ENCODE data around the gene ST7.

Gene ST7

DNA sequence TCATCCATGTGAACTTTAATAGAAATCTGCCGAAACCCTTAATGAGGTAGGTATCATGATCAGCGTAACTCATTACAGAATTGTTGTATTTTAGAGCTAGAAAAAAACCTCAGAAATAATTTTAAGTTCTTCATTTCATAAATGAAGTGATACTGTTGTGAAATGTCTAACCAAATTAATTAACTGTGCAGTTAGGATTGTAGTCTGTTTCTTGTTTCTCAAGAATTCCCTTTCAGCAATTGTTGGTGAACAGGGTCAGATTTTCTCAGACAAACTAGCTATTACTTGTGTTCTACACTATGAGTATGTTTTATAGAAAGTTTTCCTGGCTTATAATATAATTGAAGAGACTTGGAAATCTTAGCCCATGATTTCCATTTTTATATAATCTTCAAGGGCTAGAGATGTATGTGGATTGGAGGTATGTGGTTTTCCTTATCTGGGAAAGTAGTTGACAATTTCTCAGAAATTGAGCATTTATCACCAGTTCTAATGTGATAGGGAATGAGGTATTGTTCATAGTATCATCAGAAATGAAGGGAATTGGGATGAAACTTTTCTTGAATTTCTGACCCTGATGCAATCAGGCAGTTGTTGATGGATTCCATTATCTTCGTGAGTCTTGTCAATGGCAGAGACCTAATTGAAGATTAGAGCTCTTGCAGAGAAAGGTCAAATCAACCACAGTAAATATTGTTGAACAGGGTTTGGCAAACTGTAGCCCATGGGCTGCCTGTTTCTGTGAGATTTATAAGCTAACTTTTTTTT, 55.0 kb downstream of the ST7 start:
- DNase-seq, result no peak

DNA sequence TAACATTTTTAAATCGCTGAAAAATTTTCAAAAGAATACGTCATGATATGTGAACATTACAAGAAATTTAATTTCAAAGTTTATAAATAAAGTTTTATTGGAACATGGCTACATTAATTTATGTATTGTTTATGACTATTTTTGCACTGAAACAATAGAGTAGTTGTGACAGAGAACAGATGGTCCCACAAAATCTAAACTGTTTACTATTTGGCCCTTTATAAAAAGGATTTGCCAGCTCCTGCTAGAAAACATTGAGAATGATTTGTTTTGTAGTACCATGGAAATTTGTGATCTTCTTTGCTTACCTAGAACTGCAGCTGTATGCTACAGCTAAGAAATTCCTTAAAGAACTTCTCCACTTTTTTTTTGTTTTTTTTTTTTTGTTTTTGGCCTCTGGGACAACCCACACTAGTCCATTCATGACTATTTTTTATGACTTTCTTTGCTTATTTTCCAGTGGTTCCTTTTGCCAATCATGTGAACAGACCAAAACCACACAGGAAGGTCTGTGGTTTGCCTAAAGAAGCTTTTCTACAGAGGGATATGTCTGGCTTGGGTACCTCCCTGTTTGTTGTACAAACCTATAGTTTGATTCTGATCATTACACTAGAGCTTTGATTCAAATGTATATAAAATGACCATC, 55.7 kb downstream of the ST7 start:
- DNase-seq, result no peak

DNA sequence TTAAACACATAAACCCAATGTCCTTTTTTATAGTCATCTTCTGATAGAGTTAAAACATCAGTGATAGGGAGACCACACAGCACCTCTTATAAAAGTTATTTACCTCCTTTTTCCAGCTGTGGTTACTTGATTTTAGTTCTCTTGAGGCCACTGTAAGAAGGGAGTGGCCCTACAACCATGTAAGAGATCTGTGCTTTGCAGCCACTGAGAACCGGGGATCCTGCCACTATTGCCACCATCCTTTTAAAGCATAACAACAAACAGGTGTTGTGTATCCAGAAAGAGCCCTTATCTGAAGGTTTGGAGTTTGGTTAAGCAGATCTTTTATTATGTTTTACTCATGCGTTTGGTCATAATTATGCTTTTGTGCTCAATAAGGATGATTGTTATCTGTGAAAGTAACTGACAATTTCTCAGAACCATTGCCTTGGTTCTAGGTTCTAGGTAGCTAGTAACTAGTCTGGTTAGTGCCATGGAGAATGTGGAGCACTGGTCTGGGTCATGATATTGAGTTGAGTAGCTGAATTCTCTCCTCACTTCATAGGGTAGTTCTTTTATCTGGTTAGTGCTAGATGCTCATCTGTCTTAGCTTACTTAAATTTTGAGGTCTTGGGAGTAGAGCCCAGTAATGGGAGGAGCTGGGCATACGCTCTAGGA, 56.5 kb downstream of the ST7 start:
- no peak for DNase-seq

DNA sequence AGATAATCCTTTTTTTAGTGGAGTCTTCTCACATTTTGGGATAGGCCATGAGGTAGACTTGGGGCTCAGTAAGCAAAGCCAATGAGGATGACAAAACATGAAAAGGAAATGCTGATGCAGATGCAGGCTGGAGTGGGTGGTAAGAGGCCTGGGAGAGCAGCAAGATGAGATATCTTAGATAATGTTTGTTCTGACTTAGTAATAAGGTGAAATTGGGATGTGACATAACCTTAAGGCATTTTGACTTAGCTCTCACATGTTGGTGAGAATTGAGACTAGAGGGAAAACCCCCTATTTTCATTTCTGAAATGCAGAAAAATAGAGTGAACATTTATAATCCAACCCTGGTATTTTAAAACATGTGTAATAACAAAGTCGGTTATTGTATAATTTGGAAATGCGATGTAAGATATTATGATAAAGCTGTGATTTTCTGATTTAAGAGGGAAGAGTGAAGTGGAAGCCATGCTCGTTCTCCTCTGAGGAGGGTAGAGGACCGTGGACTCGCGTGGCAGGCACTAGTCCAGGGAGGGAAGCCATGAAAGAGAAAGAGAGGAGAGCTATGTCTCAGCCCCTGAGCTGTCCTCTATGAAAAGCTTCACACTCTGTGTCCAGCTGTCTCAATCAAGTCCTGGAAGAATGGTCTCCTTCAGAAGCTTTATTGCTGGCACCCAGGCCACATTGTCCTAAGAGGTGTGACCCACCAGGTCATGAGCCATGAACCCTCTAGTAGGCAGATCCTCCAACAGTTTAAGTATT, 57.3 kb downstream of the ST7 start:
- no peak for DNase-seq

DNA sequence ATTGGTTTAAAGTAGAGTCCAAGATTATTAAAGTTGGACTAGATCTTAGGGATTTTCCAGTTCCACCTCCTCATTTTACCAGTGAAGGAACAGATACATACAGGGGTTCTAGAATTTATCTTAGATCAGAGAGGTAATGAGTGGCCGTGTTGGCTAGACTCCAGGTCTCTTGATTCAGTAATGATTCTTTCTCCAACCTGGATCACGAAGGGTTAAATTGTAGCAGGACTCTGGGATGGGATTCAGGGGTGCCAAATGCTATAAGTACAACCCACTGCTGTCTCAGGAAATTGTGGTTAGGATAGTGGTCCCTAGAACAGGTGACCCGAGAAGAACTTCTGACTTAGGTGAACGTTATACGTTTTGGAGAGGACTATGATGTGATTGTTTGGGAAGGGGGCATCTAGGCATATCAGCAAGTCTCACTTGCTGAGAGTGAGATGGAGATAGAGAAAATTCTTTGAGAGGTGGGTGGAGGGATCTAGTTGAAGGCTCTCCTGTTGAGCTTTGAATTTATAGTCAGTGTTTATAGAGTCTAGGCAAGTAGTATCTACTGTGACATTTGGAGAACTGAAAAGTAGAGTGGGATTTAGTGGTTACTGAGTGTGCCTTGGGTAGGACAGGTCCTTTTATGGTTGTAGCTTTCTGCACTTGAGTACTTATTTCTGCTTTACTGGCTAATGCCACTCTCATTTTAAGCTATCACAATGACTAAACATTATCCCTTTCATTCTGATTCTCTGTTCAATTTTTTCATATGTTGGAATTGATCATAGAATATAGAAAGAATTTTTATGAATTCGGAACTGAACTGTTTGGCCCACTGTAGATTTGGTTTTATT, 58.3 kb downstream of the ST7 start:
- no peak for DNase-seq

DNA sequence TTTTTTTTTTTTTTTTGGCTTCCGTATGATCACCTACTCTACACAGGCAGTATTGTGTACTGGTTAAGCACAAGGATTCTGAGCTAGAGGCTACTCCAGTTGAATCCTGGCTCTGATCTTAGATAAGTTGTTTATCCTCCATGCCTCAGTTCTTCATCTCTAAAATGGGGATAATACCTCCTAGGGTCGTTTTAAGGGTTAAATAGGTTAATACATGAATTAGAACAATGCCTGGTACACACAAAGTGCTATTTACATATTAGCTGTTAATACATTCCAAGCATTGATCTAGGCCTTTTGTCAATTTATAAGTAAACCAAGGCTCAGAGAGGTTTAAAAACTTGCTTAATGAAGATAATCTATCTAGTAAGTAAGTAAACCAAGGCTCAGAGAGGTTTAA, 59.0 kb downstream of the ST7 start:
- DNase-seq, result no peak

DNA sequence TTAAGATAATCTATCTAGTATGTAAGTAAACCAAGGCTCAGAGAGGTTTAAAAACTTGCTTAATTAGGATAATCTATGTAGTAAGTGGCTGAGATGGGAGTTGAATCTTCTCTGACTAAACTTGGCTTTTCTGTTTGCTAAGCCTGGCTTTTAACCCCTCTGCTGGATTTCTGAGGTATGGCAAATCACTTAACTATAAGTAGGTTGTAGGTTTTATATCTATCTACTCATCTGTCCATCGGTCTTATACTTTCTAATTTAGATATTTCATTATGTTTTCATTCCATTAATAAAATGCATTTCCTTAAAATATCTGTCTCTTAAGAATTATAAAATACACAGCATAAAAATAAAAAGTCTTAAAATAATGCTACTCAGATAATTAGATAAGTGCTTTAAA, 59.4 kb downstream of the ST7 start:
- no peak for DNase-seq

DNA sequence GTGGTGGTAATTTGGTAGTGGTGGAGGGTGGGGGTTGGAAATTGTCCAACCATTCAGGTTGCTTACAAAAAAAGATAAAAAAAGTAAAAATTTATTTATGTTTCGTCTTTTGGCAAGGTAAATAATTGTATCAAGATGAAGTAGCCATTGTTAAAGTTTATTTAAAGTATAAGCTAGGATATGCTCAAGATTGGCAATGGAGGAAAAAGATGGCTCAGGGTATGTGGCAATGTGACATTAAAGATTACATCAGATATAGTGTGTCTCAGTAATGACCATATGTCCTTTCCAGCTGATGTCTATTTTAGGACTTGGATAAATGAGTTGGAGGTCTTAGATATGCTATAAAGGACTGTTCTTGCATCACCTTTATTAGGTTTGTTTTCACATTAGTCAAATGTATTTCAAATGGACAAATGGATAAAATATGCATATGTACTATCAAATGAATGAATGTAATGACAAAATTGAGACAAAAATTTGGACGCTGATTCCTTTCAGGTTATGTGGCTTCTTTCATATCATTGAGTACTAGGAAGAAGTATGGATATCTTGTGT, 60.9 kb downstream of the ST7 start:
- DNase-seq, result no peak

DNA sequence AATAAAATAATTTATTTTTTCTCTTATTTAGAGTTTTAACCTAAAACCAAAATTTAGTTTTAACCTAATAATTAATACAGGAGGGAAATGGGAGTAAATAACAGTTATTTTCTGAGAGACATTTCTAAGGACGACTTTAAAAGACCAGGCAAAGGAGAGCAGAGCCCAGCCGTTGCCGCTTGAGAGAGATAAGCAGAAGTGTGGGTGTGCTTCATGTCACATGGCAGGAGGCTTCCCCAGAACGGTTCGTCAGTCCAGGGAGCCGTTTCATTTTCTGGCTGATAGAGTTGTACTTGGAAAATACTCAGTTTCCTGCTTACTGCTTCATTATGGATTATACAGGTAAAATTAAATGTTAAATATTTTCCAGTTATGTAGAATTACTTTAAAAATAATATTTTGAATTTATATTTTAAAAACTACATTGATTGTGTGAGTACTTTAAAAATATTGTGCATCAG, 61.4 kb downstream of the ST7 start:
- DNase-seq, result peak in 23 of 56 donors; percentile 1 to 47 (median 13)

DNA sequence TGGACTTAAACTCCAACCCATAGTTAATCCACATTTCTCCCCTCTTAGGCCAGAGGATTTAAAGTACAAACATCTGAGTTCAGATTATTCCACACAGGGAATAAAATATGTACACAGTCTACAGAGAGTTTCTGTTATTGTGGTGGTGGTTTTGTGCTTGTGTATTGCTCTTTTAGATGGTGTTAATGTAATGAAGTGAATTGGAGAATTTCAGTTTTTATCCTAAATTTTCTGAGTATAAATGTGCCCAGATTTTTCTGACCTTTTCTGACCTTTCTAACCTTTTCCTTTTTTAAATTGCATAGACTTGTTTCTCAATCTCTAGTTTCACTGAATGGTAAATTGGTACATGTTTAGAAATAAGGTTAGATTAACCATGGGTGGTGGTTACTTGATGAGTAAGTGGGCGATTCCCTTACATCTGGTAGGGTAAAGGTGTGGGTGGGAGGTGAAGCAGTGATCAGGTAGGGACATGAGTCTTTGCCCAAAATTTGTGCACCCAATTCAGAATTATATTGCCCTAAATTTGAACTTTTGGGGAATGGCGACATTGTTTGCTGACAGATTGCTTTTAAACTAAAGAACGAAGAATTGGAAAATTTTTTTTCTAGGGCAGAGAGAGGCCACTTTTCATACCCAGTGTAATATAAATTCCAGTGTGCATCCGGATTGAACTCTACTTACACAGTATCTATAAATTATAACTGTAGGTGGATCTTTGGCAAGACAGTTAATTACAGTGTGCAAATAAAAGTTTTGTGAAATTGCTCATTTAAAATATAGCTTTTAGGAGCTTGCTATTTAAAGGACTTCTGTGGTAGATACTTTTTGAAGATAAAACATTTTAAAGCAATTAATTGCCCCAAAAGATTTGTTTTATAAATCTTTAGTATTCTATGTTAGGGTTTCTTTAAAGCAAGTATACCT, 62.2 kb downstream of the ST7 start:
- no peak for DNase-seq

DNA sequence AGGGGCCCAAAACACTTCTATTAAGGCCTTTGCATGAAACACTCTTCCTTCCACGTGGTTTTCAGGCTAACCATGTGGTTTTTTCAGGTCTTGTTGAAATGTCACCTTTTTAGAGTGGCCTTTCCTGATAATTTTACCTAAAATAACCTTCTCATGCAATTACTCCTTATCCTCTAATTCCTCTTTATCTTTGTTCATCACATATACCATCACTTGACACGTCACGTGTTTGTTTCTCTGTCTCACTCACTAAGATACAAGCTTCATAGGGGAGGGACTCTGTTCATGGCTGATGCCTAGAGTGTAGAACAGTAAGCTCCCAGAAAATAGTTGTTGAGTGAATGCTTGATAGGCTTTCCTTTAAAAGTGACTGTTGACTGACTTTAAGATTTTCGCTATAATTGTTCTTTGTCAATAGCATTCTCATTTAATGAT, 63.7 kb downstream of the ST7 start:
- DNase-seq, result no peak

DNA sequence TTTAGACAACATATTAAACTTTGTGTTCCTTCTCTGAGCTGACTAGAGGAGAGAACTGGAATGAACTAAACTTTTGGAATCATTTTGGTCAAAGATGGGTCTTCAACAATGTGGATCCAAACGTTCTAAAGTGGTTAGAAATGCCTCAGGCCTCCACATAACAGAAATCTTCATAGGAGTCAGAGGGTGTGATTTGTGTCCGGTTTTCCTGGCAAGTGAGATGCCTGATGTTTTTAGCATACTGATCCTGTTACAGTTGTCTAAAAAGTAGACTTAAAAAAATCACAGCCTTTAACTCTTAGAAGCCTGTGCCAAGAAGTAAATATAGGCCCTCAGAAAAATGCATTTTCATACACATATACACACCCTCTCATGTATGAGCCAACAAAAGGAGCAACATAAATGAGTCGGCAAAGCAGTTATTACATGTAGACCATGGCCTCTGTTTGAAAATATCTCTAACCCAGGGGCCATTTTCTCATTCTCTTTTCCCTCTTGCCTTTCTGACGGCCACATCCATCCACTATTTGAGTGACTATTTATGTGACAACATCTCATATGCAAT, 64.5 kb downstream of the ST7 start:
- DNase-seq, result no peak

DNA sequence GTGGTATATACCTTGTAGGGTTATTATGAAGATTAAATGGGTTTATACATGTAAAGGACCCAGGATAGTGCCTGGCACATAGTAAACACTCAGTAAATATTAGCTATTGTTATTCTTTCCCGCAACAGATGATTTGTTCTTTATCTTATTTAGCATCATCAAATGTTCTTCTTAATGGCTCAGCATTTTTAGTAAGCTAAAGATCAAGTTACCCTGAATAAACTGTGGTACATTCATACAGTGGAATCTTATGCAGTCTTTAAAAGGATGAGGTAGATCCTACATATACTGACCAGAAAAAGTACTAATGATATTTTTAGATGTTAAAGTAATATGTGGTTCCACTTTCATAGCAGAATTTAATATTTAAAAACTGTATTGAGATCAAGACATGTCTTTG, 65.4 kb downstream of the ST7 start:
- no peak for DNase-seq

DNA sequence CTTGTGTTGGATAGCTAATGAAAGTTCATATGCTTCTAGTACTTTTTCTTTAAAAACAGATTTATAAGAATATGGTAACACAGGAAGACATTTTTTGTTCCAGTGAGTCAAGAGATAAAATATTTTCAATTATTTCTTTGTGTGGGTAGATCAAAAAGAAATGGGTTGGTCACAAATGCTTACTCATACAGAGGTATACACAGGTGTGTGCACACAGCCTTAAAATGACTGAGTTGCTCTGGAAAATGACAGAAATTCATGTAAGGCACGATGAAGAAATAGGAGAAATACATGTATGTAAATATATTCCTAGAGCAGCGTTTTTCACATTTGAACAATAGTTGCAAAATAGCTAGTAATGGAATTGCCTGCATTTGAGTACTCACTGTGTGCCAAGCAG, 66.0 kb downstream of the ST7 start:
- DNase-seq, result no peak

DNA sequence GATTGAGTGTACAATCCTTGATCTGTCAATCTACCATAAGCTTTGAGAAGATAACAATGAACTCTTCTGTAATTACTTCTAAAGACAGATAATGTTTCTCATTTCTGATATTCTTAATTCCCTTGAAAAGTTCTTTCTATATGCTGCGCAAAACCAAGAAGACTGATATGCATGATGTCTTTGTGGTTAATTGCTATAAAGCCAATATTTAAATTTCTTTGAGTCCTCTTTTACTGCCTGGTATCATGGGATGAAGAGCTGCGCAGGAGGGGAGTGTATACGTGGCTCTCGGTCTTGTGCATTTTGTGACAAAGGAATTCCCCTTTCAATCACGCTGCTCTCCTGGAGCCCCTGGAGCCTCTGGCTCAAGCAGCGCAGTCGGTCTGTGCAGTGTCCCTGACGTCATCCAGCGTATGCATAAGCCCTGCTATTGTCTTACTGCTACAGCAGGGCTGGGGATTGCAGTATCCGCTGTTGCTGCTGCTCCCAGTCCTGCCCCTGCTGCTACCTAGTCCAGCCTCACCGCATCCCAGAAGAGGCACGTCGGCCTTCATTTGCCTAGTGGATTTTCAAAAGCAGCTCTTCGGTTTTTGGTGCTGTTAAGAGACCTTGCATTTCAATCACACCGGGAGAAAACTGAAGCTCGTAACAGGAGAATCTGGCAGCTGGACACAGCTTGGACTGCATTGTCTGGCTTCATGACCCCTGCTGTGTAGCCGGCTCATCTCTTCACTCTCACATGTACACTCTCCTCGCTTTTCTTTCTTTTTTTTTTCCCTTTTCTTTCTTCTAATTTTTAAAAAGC, 66.7 kb downstream of the ST7 start:
- peak in 55 of 56 donors; percentile 13 to 94 (median 77) for DNase-seq

DNA sequence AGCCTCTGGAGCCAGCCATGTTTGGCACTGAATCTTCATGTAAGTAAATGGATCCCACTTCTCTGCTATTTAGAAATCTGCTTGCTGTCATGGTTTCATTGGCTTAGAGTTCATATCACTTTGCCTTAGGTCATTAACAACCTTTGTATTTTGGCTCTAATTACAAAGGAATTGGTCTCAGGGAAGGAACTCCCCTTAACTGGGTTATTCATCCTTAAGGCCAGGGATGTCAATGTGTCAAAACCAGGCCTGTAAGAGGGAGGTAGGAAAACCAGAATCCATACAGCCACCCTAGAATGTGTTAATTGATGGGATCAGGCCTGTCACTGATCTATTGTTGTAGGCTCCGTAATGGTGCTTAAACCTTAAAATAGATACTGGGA, 67.3 kb downstream of the ST7 start:
- peak in 2 of 56 donors; percentile 27 to 43 for DNase-seq

DNA sequence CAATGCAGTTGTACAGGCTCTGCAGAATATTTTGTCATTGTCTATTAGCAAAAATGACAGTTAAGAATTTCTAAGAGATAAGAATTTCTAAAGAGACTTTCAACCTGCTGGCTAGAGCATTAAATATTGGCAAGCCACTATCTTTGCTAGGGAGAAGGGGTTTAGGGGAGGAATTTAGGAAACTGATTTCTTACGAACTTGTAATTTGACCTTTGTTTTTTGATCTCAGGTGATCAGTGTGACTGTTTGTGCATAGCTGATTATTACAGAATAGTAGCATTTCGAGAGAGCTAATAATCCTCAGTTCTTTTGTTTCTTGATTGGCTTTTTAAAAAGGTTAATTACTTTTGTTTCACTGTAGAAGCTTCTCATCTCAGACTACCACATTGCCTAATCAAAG, 68.1 kb downstream of the ST7 start:
- no peak for DNase-seq

DNA sequence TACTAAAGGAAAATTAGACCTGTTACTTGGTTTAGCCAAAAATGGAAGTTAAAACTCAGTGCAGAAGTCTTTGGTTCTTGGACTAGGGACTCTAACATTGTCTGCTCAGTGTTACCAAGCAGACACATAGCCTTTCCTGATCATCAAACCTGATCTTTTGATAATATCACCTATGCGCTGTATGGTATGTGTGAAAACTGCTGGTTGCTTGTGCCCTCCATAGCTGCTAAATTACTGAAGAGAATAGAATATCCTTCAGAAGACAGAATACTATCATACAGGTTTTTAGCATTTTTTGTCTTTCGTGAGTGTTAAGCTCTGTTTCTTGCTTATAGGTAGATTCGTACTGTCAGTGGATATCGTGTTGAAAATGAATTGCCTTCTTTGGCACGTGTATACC, 68.7 kb downstream of the ST7 start:
- DNase-seq, result no peak

Measured in nucleus accumbens (tissue), 56 donors.